ENCODE results near the gene APOA5. TPM values are rescaled to one million over a fixed set of nuclear protein-coding genes. Genes with fewer than 3 reads are reported as not detected.

APOA5 gene
- polyA plus RNA-seq, 2 of the 4 experiments (the other 2 are of a cell fraction), result not detected

- FAIRE-seq, result no peak
- no peak for DNase-seq (ENCODE audit: low read depth in 1 of 2, low spot score in 1 of 2)
- no peak for TF ChIP-seq CHD4 (IDR thresholded peaks at IDR 0.05; ENCODE audit: borderline replicate concordance)
- TF ChIP-seq CBX2 (IDR thresholded peaks at IDR 0.05; ENCODE audit: borderline replicate concordance, low read depth), result no peak
- no peak for TF ChIP-seq PHF8 (IDR thresholded peaks at IDR 0.05; ENCODE audit: borderline replicate concordance, low read depth)
- TF ChIP-seq ZNF302 (CRISPR knock-in tag; IDR thresholded peaks at IDR 0.05), result no peak
- no peak for TF ChIP-seq HEYL (CRISPR knock-in tag; IDR thresholded peaks at IDR 0.05)
- TF ChIP-seq, protein P1, sequence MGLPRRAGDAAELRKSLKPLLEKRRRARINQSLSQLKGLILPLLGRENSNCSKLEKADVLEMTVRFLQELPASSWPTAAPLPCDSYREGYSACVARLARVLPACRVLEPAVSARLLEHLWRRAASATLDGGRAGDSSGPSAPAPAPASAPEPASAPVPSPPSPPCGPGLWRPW (IDR thresholded peaks at IDR 0.05), result no peak
- no peak for TF ChIP-seq HOXB5 (CRISPR knock-in tag; IDR thresholded peaks at IDR 0.05)
- TF ChIP-seq, protein P2, sequence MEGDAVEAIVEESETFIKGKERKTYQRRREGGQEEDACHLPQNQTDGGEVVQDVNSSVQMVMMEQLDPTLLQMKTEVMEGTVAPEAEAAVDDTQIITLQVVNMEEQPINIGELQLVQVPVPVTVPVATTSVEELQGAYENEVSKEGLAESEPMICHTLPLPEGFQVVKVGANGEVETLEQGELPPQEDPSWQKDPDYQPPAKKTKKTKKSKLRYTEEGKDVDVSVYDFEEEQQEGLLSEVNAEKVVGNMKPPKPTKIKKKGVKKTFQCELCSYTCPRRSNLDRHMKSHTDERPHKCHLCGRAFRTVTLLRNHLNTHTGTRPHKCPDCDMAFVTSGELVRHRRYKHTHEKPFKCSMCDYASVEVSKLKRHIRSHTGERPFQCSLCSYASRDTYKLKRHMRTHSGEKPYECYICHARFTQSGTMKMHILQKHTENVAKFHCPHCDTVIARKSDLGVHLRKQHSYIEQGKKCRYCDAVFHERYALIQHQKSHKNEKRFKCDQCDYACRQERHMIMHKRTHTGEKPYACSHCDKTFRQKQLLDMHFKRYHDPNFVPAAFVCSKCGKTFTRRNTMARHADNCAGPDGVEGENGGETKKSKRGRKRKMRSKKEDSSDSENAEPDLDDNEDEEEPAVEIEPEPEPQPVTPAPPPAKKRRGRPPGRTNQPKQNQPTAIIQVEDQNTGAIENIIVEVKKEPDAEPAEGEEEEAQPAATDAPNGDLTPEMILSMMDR (IDR thresholded peaks at IDR 0.05), result no peak
- TF ChIP-seq MAFK (IDR thresholded peaks at IDR 0.05; ENCODE audit: partially characterized antibody), result no peak
- TF ChIP-seq POLR2AphosphoS2 (conservative IDR thresholded peaks at IDR 0.05; ENCODE audit: low read length), result no peak
- TF ChIP-seq JUNB (IDR thresholded peaks at IDR 0.05), result no peak
- TF ChIP-seq FOXS1 (CRISPR knock-in tag; IDR thresholded peaks at IDR 0.05), result no peak
- no peak for TF ChIP-seq NFE2L2 (conservative IDR thresholded peaks at IDR 0.05; ENCODE audit: low read length)
- TF ChIP-seq ESRRA (IDR thresholded peaks at IDR 0.05; ENCODE audit: borderline replicate concordance, low read length), result no peak
- TF ChIP-seq RCOR1 (IDR thresholded peaks at IDR 0.05; ENCODE audit: low read depth, low read length), result no peak
- no peak for TF ChIP-seq MYC (IDR thresholded peaks at IDR 0.05; ENCODE audit: borderline replicate concordance, low read length)
- TF ChIP-seq KDM1A (IDR thresholded peaks at IDR 0.05; ENCODE audit: low read depth), result no peak
- TF ChIP-seq BHLHE40 (IDR thresholded peaks at IDR 0.05; ENCODE audit: low read depth, low read length), result no peak
- ATAC-seq, result no peak
- ChIA-PET CTCF (interaction anchor here (0.5 to 8.8 kb wide), 5 partner anchors 10 to 320 kb away, joined by 4 to 114 read pairs (median 6); no protein-coding TSS in a partner anchor), POLR2A (interaction anchor here (0.9 to 1.3 kb wide), 4 partner anchors 14 to 311 kb away, joined by 3 to 6 read pairs (median 4); partner anchors contain the start of genes APOA4, BUD13 and SIK3)
- H3K4me1 ChIP-seq, result peaks cover 10% of the 10 kb centered on the region; the same call in 1 of the 3 replicates
- no peaks in the 10 kb centered on the region for H3K9me3 ChIP-seq
- H3K4me3 ChIP-seq, result peak overlapping the region; percentile 94
- WGBS (ENCODE audit: missing lambda C conversion rate), result 6% methylated on average over 11 of the region's 15 CpGs
- peak overlapping the region; percentile 77 for H3K4me2 ChIP-seq
- H3K27ac ChIP-seq, result peak overlapping the region; percentile 94 to 97
These were observed 4.3 kb downstream of the APOA5 start for GRCh38 chr11:116787436-116787785.

- POLR2A ChIA-PET, result interaction anchor here (0.7 to 1.3 kb wide), 3 partner anchors 36 to 54 kb away, joined by 3 to 4 read pairs (median 3); partner anchors contain the start of gene APOA4
- FAIRE-seq, result no peak
- Histone ChIP-seq H3K9me3 (no peaks in the 10 kb centered on the region), H3K27ac (peak overlapping the region; percentile 94 to 97), H3K4me2 (peak overlapping the region; percentile 77), H3K4me1 (peaks cover 10% of the 10 kb centered on the region; the same call in 1 of the 3 replicates), H3K4me3 (peak overlapping the region; percentile 94)
- TF ChIP-seq RCOR1 (IDR thresholded peaks at IDR 0.05; ENCODE audit: low read depth, low read length) (no peak), PHF8 (IDR thresholded peaks at IDR 0.05; ENCODE audit: borderline replicate concordance, low read depth) (no peak), HOXA7 (CRISPR knock-in tag; IDR thresholded peaks at IDR 0.05) (no peak), FOSB (CRISPR knock-in tag; IDR thresholded peaks at IDR 0.05) (no peak), GATA3 (IDR thresholded peaks at IDR 0.05; ENCODE audit: borderline replicate concordance) (no peak), SMC3 (IDR thresholded peaks at IDR 0.05) (no peak), TFCP2L1 (CRISPR knock-in tag; IDR thresholded peaks at IDR 0.05) (no peak), CEBPB (IDR thresholded peaks at IDR 0.05) (no peak), BHLHE40 (IDR thresholded peaks at IDR 0.05; ENCODE audit: low read depth, low read length) (no peak), HEYL (CRISPR knock-in tag; IDR thresholded peaks at IDR 0.05) (no peak), EP300 (IDR thresholded peaks at IDR 0.05) (no peak), TP53 (CRISPR knock-in tag; IDR thresholded peaks at IDR 0.05) (no peak)
- TF ChIP-seq, protein P3, sequence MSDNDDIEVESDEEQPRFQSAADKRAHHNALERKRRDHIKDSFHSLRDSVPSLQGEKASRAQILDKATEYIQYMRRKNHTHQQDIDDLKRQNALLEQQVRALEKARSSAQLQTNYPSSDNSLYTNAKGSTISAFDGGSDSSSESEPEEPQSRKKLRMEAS (IDR thresholded peaks at IDR 0.05), result no peak
- CTCF ChIA-PET, result interaction anchor here (0.8 to 8.8 kb wide), 4 partner anchors 9 to 320 kb away, joined by 5 to 114 read pairs (median 6); no protein-coding TSS in a partner anchor
- WGBS (ENCODE audit: missing lambda C conversion rate), result 81% methylated on average over 5 of the region's 5 CpGs
- no peak for ATAC-seq
- no peak for DNase-seq (ENCODE audit: low read depth in 1 of 2, low spot score in 1 of 2)
These were observed 4.7 kb downstream of the APOA5 start for GRCh38 chr11:116786966-116787365.
